Renal pelvis (tissue), 4 donors: ENCODE data around the gene SND1. TPM values are rescaled to one million over a fixed set of nuclear protein-coding genes. Genes with fewer than 3 reads are reported as not detected.
"Not testable (repeated sequence)": the region's sequence is repeated elsewhere in the genome, so short reads cannot be mapped to it uniquely, and the experiment has no call there.

Source experiments
- DNase-seq: peaks from one replicate; pipeline ENCODE4 v3.0.0-alpha.2; 2013
- polyA plus RNA-seq, 3 donors: library from polyadenylated mRNA; unstranded; fragments of 120-200 nt; gene quantifications; one replicate each; pipeline ENCODE4 v1.2.1, GENCODE V29; 2013; ENCODE audit not compliant: insufficient read length in 3 of 3

SND1 gene
- polyA plus RNA-seq, 3 donors: 135 to 142 (median 137) TPM

DNA sequence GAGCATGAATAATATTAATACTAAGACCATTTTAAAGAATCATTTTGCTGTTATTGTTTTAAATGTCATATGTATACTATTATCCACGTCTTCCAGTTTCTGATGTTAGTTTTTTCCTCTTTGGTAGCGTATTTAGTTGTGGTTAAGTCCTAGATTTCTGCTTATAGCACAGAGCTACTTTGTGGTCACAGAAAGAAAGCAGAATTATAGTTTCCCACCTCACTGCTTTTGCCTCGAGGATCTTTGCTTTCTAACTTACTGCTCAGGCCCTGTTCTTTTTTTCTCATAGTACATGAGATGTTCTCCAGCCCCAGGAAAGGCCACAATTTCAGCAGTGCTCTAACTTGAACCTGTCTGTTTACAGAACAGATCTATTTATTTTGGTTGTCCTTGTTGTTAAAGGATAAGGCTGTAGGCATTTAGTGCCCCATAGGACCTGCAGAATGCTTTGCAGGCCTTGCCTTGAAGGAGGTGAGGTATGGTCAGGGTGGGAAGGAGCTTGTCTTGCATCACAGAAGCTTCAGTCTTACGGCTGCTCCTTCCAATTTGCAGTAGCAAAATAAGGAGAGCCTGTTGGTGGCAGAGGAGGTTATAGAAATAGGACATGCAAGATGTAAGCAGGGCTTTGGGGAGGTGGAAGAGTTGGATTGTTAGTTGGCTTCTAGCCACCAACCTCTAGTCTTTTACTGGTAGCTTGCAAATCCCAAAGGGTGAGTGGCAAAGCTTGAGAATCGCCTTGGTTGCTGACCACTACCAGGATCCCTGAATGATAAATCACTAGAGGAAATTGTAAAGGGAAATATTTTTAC lies 250.1 kb downstream of the SND1 start:
- DNase-seq: no peak

DNA sequence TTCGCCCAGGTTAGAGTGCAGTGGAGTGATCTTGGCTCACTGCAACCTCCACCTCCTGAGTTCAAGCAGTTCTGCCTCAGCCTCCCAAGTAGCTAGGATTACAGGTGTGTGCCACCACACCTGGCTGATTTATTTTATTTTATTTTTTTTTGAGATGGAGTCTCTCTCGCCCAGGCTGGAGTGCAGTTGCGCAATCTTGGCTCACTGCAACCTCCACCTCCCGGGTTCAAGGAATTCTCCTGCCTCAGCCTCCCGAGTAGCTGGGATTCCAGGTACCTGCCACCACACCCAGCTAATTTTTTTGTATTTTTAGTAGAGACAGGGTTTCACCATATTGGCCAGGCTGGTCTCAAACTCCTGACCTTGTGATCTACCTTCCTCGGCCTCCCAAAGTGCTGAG lies 250.8 kb downstream of the SND1 start:
- DNase-seq: not testable (repeated sequence)

DNA sequence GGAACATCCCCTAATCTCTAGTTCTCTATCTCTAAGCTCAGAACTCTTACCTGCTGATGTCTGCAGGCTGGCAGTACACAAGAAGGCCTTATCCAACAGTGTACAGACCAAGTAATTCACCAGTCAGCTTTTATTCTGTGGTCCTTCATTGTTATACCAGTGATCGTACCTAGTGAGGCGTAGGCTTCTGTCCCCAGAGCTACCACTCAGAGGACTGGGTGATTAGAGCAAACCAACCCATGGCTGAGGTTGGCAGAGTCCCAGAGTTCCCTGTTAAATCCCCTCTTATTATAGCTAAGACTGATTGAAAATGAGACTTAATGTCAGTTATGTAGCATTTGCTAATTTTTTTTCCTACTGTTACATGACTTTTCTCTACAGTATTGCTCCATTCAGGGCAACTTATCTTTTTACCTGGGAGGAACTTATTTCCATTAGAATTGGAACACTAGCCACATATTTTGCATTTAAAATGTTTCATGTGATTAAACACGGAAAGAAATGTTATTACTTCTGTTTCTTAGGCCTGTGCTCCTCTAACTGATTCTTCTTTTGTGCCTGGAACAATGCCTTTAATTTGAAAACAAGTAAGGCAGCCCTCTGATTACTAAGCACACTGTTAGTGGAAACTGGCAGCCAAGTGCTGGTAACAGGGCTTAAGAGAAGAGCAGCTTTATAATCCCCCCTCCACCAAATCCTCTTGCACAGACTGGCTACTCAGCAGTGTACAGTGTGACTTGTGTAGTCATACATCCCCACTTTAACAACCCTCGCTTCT lies 252.1 kb downstream of the SND1 start:
- no peak for DNase-seq

DNA sequence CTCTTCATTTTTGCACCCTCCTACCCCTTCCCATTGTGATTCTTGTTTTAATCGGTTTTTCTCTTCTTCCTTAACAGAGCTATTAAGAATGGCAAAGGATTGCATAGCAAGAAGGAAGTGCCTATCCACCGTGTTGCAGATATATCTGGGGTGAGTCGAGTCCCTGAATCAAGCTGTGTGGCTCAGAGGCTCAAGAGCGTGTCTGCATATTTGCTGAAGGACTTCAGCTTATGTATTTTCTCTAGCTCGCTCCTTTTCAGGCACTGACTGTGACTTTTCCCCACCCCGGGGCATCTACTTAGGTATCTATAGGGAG lies 252.6 kb downstream of the SND1 start:
- DNase-seq: no peak

DNA sequence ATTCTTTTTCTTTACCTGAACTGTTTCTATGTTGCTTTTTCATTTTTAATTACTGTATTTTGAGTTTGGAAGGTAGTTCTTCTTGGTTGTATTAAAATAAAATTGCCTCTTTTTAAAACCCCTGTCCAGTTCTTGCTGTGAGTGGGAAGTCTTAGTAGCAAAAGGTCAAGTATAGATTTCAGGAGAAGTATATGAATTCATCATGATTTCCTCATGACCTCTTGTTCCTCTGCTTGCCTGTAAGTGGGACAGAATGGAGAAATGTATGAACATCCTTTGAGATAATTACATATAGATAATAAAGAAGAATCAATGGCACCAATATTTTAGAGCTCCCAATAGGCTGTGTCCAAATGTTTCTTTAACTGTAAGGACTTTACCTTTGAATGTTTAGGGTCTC lies 253.0 kb downstream of the SND1 start:
- no peak for DNase-seq

DNA sequence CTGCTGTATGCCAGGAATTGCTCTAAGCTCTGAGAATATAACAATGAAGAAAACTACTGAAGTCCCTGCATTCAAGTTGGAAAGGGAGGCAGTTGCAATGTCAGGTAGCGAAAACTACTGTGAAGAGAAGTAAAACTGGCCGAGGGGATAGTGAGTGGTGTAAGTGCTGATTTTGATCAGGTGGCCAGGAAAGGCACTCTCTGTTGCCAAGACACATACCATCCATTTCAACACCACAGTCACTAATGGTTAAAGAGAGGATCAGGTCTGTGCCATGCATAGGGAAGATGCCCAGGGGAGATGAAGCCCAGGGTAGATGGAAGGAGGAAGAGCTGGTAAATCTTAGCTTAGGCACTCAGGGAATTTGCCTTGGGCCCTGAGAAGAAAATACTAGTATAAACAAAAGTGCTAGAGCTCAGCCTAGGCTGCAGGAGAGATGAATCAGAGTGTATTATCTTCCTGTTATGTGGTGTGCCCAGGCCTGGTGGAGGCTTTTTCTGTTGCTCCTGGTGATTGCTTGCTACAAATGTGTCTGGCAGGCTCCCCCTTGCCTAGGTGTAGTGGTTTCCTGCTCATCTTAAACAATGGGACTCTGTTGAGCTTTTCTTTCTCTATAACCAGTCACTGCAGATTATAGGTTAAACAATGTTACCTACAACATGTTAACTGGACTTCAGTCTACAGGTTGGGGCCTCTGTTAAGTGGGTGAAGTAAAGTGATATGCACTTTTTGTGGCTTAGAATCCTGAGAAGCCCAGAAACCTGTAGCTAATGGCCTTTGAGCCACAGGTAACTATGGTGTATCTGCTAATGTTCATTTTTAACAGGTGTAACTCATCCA lies 253.7 kb downstream of the SND1 start:
- no peak for DNase-seq

DNA sequence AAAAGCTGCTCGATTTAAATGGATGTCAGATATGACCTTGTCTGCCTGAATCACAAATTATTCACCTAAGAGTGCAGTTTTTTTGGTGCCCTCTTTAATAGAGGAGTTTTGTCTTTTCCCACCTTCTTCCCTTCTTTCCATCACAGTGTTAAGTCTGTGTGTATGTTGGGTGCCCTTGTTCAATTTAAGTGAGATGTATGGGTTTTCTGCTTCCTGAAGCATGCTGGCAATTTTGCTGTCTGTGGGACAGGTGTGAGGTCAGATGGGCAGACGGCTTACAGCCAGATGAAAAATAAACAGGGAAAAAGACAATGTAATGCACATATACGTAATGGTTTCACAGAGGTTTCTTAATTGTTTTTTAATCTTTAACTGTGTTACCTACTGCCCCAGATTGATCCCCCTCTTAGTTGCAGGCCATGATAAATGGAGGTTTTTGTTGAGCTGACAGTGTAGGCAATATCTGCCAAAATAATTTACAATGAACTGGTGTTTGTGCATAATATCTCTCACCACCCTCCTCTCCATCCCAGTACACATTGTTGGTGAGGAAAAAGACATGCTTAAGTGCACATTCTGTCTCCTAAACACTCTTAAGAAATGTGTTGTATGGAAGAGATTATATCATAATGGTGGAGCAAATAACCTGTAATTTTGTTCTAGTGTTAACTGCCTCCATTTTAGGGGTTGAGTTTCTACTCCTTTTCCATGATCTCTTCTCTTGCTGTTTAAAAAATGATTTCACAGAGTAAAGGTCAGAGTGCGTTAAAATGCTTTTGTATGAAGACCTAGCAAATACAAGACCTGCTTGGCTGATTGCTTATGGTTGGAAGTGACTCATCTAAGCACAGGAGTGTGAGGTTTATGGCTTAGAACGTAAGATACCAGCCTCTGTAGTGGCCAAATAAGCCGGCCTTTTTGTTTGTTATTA lies 255.4 kb downstream of the SND1 start:
- DNase-seq: no peak

DNA sequence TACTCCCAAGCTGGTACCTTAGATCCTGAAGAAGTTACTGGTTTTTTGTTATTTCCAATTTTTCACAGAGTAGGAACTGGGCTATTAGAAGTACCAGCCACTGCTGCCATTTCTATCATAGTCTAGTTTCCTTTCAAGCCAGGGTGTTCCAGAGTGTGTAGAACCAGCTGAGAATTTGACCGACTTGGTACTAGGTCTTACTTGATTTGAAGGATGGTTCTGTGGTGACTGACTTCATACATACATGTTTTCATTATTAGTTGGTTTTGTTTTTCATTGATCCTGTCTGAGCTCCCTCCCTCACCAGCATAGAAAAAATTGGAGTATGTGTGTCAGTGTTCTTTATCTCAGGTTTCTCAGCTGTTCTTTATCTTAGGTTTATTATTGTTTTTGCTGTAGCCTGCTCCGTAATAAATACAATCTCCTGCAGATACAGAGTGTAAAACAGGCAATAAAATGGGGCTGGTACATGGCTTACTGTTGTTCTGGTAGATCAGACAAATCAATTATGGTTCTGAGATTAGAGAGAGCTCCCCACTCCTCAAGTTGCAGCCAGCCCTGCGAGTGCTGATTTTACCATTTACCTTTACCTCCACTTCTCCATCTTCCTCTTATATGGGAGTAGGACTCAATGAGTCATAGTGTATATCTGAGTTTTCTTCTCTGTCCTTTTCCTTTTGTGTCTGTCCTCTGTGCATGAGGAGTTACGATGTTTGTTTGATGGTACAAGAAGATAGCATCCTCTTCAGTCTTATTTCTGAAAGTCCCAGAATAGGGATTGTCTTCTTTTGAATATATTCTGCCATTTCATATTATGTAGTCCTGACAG lies 256.6 kb downstream of the SND1 start:
- DNase-seq: no peak

DNA sequence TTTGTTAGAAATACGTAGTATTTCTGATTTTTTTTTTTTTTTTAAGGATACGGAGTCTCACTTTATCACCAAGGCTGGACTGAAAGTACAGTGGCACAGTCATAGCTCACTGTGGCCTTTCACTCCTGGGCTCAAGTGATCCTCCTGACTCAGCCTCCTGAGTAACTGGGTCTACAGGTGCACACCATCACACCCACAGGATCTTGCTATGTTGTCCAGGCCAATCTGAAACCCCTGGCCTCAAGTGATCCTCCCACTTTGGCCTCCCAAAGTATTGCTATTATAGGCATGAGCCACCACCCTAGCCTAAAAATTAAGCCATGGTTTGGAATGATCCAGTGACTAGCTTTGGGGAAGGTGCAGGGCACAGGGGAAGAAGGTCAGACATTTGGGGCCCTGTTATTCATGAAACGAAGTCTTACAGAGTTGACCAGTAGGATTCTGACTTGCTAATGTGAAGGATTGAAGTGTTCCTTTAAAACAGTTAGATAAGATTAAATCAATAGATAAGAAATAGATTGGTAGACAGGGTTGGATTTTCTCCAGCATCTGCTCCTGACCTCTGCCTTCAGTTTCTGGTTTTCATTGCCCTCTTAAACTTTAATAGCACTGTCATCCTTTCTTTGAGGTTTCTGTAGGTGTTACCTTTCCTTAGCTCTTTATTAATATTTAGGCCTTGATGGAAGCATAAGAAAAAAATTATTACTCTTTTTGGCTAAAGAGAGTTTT lies 257.6 kb downstream of the SND1 start:
- no peak for DNase-seq

DNA sequence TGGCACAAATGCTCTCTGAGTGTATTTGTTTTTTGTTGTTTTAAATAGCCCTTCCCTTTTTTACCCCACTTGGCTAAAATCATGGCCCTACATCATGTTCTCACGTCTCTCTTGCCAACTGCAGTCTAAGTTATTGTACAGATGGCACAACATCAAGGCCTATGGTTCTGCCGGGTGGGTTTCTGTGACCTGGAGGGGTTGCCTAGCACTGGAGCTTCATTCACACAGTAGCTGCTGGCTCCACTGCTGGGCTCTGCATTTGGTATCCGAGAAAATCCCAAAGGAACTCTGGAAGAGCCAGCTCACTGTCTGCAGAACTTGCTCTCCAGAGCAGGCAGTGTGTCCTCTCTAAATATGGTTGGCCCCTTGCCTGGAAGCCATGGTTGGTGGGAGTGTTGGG lies 258.7 kb downstream of the SND1 start:
- no peak for DNase-seq

DNA sequence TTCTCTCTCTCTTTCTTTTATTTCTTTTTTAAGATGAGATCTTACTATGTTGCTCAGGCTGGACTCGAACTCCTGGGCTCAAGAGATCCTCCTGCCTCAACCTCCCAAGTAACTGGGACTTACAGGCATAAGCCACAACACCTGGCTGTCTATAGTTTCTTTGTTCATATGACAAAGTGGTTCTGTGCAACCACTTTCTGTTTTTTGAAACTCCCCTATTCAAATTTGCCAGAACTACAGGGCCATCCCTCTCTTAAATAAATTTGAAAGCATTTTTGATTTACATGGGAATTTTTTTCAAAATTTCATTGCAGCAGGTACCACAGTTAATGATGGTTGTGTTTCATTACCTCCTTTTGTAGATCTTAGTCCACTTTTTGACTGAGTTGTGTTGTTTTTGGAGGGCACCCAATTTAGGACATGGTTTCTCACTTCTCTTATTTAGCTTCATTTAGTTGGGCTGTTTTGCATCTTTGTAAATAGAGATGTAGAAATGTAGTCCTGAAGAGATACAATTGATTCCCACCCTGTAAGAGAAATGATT lies 260.0 kb downstream of the SND1 start:
- no peak for DNase-seq

DNA sequence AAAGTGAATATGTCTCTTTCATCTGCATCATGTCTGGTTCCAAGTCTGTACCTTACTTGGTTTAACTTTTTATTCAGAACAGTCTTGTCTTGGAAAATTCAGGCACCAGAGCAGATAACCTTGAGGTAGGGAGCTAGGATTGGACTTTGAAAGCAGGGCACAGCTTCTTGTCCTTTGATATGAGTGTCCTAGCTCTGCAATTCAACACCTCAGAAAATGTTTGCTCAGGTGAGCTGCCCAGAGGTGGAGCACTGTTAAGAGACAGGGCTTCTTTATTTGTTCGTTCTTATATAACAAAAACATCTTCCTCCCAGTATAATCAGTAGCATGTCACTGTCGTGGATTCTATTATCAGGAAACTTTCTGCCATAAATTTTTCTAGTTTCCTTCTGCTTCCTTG lies 260.9 kb downstream of the SND1 start:
- DNase-seq: no peak

DNA sequence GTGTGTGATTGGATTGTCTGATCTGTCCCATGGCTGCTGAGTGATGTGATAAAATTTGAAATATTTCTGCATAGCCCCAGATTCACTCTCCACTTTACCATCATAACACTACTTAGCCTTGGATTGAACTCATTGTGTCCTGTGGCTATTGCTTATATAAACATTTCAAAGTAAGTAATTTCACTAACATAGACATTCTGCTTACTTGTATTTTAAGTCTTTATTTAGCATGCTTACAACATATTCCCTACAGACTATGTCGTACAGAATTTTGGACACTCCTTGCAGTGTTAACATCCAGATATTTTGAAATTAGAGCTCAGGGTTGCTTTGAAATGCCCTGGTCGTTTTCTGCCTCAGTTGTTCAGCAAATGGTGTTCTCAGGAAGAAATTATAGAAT lies 261.7 kb downstream of the SND1 start:
- no peak for DNase-seq

DNA sequence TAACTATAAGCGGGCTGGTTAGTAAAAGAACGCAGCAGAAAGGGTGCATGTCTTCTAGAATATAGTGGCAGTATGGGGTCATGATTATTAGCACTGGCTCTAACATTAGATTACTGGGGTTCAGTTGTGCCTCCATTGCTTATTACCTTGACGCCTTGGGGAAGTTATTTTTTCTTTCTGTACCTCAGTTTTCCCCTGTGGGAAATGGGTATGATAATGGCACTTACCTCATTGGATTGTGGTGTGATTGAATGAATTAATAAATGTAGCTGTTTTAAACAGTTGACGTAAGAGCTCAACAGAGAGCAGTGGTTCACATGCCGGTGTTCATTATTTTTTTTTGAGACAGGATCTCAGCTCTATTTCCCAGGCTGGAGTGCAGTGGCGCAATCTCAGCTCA lies 262.7 kb downstream of the SND1 start:
- DNase-seq: no peak

DNA sequence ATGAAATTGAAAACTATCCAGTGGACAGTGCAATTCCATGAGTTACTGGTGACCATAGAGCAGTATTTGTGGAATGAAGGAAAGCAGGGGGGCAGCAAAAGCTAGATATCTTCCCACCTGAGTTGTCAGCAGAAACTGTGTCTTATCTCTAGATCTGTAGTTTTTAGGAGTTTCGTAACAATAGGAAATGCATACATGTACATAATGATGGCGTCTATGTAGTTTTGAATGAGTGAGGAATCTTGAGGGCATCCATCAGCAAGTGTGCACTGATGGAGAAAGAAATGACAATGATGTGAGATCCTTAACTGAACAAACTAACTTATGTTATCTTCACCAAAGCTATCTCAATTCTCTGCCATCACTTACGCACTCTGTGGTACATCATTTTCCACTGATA lies 264.7 kb downstream of the SND1 start:
- no peak for DNase-seq

DNA sequence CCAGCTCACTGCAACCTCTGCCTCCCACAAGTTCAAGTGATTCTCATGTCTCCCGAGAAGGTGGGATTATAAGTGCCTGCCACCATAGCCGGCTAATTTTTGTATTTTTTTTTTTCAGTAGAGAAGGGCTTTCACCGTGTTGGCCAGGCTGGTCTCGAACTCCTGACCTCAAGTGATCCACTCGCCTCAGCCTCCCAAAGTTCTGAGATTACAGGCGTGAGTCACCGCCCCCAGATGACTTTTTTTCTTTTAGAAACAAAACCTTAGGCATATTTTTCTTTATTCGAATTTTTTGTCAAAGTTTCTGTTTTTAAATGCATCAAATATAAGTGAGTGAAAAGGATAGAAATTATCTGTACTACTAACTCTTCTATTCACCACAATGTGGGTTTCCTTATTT lies 266.1 kb downstream of the SND1 start:
- no peak for DNase-seq

DNA sequence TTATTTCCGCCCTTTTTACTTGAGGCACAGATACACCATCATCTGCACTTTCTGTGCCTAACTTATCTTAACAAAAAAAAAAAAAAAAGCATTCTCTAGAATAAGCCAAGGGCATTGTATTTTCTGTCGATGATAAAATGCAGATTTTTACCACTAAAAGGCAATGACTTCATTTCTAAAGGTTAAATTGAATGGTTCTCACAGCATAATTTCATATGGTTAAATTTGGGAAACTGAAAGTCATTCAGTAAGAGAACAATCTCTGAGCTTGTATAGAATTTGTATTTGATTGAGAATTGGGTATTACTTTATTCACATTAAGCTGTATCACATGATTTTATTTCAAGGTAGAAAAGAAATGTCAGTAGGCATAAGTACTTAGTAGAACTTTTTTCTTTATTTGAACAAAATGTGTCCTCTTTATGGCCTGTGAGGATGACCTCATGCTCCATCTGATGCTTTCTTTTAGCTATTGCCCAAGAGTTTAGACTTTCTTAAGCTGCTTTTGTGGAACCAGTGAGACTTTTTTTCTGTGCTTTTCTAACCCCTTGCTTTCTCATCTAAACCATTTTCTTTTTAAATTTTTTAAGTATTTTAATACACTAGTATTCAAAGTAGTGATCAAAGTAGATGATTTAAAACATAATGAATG lies 268.9 kb downstream of the SND1 start:
- DNase-seq: no peak

DNA sequence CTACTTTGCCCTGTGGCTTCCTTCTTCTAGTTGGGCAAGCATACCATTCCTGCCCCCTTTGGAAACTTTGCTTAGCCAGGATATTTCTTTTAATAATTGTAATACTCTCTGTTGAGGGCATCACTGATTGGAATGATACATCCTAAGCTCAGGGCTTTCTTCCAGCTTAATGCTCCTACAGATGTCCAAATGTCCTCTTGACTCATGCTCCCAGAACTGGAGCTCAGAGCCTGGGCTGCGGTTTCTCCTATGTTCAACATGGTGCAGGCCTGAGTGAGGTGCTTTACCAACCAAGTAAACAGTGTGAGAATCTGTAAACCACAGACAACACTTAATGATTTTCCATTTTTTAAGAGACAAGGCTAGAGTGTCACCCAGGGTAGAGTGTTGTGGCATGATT lies 270.7 kb downstream of the SND1 start:
- no peak for DNase-seq

DNA sequence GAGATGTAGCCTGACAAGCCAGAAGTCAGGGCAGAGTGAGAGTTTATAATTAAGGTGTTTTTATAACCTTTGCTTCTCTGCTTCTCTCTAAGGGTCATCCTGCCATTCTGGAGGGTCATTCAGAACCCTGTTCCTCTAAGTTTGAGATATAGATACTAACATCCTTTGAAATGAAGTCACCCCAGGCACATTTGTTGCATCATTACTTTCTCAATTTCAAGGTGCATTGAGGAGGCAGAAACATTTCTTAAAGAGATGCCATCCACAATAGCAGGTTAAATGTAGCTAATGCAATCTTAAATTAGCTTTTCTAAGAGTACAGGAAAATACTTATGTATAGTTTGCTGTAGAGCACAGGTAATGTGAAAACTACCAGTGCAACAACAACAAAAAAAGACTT lies 272.9 kb downstream of the SND1 start:
- DNase-seq: no peak
